Fibroblast of mammary gland (primary cell): ENCODE results near the gene DRAXIN.

Source experiments
- DNase-seq: peaks from one replicate; pipeline ENCODE4 v3.0.0-alpha.2; 2010; ENCODE audit warnings: low read depth
- H3K4me3 ChIP-seq: 2 replicates; pipeline ENCODE4 v1.5.1; 2011; ENCODE audit warnings: low read depth, mild to moderate bottlenecking, low read length, moderate library complexity; ENCODE audit not compliant: control insufficient read depth
- CTCF ChIP-seq: conservative IDR thresholded peaks from 2 replicates; pipeline ENCODE4 v1.5.1; 2011; ENCODE audit warnings: low read depth, low read length, inconsistent platforms; ENCODE audit not compliant: control insufficient read depth, insufficient read depth

DRAXIN gene

GRCh38 chr1:11657654-11658053 lies 33.9 kb upstream of the DRAXIN start:
- no peak for DNase-seq
- TF ChIP-seq CTCF: no peak
- no peak overlapping the region for H3K4me3 ChIP-seq

GRCh38 chr1:11658542-11658941 lies 33.0 kb upstream of the DRAXIN start:
- no peak overlapping the region for H3K4me3 ChIP-seq
- no peak for TF ChIP-seq CTCF
- no peak for DNase-seq

- TF ChIP-seq CTCF: no peak
- DNase-seq: no peak
- H3K4me3 ChIP-seq: no peak overlapping the region
Measured at GRCh38 chr1:11659748-11660147, 31.8 kb upstream of the DRAXIN start.

GRCh38 chr1:11661103-11661502 lies 30.4 kb upstream of the DRAXIN start:
- no peak overlapping the region for H3K4me3 ChIP-seq
- no peak for DNase-seq
- no peak for TF ChIP-seq CTCF

- H3K4me3 ChIP-seq: peak overlapping the region; percentile 42
- no peak for DNase-seq
- no peak for TF ChIP-seq CTCF
Measured at GRCh38 chr1:11664336-11665065, 27.0 kb upstream of the DRAXIN start.

GRCh38 chr1:11668516-11668915 lies 23.0 kb upstream of the DRAXIN start:
- no peak for DNase-seq
- H3K4me3 ChIP-seq: no peak overlapping the region
- TF ChIP-seq CTCF: no peak
